Measurements from ENCODE around the gene PTCH1.

PTCH1 gene

DNA sequence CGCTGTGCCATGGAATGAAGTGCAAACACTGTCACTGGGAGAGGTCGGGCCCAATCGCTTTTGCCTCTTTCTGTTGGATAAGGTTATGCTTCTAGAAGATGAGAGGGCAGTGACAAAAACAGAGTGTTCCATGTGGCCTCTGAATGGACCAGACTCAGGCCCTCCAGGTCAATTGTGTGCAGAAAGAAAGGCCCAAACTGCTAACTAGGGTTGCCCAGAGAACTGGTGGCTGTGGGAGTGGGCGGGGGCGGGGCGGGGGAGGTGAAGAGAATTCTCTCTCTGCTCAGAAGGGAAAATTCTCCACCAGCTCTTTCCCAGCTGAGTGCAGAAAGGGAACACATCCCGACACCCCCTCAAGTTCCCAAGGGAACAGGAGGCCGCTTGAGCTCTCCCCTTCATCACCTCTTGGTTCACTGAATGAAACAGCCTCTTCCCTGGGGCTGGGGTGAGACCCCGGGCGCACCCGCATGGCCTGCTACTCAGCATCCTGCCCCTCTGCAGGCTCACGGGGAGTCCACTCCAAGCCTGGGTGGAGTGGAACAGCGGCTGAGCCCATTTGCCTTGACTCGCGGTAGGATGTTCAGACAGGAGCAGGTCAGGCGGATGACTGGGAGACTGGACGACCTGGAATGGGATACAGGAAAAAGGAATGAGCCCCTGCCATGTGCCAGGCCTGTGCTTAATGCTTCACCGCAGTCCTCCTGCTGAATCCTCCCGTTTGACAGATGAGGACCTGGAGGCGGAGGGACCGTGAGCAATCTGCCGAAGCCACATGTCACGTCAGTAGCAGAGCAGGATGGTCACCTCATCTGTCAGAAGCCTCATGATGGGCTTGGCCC, 105.5 kb downstream of the PTCH1 start:
- in situ Hi-C loops (cut with HindIII; ENCODE audit: low sequenced_read_pairs), result no loop called here

DNA sequence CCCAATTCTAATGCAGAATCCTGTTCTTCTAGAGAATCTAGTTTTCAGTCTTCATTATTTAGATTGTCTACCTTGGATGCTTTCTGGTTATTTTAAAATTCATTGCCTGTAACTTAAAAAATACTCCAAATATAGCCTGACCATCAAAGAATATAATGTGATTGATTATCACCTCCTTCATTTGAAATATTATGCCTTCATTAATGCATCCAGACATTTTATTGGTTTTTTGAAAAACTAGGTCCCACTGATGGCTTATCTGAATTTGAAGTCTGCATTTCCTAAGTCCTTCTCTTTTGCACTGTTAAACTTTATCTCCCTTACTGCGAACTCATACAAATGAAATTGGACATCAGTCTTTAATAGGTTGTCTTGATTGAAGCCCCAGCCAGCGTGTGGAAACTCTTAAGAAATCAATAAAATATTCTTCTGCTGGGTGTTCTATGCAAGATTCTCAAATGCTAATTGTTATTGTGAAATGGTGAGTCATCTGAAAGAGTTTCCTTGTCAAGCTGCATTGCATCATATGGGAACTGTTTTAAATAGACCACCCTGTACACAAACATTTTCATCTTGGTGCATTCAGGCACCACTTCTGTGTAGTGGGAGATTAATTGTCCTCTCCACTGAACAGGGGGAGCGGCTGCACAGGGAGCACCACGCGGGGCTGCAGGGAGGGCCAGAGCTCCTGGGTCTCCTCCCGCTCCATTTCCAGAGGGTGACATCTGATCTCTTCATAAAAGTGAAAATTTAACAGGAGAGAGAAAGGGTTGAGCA, 106.9 kb downstream of the PTCH1 start:
- in situ Hi-C loops (cut with HindIII; ENCODE audit: low sequenced_read_pairs), result no loop called here

DNA sequence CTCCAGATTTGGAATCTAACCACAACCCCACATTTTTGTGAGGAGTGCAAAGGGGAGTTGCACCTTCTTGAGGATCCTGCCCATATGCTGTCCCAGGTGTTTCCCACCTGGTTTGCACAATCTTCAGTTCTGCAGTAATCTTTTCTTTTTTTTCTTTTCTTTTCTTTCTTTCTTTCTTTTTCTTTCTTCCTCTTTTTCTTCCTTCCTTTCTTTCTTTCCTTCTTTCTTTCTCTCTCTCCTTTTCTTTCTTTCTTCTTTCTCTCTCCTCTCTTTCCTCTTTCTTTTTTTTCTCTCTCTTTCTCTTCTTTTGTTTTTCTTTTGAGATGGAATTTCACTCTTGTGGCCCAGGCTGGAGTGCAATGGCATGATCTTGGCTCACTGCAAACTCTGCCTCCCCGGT, 109.2 kb downstream of the PTCH1 start:
- in situ Hi-C loops (cut with HindIII; ENCODE audit: low sequenced_read_pairs), result no loop called here

DNA sequence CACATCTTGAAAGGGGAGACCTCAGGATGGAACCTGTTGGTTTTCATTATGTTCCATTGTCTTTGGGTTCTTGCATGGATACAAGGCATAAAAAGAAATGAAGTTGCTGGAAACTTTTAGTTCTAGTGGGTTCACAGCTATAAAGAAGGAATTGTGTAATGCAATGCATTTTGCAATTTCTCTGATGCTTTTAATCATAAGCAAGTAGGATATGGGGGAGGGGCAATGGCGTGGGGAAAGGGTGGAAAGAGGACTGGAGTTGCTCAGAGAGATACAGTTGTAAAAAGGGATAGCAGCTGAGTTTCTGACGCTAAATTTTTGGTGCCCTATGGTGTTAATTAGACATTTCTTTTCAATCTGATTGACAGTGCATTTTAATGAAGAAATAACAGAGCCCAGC, 110.7 kb downstream of the PTCH1 start:
- in situ Hi-C loops (cut with HindIII; ENCODE audit: low sequenced_read_pairs), result no loop called here

DNA sequence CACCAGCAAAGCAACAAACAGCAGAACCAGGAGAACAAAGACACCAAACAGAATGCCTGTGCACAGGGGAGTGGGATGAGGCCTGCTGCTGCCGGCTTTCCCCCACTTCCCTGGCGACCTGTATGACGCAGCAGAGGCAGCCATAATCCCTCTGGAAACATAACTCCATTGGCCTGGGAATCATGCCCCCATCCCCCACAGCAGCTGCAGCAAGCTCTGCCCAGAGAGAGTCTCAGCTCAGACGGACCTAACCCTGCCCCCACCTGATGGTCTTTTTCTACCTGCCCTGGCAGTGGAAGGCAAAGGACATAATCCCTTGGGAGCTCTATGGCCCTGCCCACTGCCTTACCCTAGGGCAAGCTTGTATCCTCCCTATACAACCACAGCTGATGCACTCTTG, 117.5 kb downstream of the PTCH1 start:
- in situ Hi-C loops (cut with HindIII; ENCODE audit: low sequenced_read_pairs), result no loop called here

Measured in DLD1 (cell line).